Measurements from ENCODE around the gene SYT10.
"Not testable (repeated sequence)": the region's sequence is repeated elsewhere in the genome, so short reads cannot be mapped to it uniquely, and the experiment has no call there.

The SYT10 gene, protein sequence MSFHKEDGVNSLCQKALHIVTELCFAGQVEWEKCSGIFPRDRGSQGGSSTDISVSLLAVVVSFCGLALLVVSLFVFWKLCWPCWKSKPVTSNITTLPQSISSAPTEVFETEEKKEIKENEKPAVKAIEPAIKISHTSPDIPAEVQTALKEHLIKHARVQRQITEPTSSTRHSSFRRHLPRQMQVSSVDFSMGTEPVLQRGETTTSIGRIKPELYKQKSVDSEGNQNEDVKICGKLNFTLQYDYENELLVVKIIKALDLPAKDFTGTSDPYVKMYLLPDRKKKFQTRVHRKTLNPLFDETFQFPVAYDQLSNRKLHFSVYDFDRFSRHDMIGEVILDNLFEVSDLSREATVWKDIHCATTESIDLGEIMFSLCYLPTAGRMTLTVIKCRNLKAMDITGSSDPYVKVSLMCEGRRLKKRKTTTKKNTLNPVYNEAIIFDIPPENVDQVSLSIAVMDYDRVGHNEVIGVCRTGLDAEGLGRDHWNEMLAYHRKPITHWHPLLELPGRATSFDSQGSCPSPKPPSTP

DNA sequence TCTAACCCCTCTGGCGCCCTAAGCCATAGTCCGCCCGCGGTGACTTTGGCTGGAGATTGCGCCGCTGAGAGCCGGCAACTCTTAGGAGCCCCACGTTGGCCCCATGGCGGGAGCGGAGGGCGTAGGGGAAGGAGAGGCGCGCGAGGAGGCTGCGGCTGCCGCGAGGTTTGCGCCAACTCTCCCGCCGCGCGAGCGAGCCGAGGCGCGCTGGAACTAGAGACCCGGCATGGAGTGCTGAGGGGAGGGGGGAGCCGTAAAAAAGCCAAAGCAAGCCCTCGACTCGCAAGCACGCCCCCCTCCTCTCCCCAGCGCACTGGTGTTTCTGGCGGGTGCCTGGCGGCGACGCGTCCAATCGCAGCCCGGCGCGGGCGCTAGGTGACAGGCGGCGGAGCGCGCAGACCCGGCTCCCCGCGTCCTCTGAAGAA is at the start of gene SYT10:
SYT10 (minus strand) TSS at position 233 of the 425 bp plus-strand sequence. CDS start 297 bp downstream, outside the sequence.
- DNase-seq = peak; percentile 38

DNA sequence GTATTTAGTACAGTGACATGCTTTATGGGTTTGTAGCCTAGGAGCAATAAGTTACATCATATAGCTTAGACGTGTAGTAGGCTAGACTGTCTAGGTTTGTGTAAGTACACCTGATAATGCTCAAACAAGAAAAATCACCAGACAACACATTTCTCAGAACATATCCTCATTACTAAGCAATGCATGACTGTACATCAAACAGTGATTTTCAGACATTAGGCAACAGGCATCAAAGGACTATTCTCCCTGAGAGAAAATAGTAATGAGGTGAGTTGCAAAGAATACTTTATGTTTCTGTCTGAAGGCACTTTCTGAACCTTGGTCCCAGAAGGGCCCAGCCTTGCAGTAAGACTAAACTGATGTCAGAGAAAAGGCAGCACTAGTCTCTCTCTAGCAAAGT is 48.4 kb upstream of the SYT10 start:
- DNase-seq = no peak

DNA sequence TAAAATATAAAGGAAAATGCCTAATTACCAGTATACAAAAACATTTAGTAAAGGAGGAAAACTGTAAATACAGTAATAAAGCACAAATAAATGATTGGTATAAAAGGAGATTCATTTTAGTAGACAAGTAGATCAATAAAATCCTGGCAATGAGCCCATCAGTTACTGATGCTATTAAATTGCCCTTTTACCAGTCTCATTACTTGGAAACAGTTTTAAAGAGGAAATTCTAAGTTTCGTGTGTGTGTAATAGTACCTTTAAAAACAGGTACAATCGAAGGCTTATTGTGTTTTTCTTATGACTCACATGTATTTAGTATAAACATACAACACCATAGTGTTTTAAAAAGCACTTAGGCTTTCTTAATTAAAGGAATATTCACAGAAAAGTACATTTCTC is 46.4 kb upstream of the SYT10 start:
- no peak for DNase-seq

DNA sequence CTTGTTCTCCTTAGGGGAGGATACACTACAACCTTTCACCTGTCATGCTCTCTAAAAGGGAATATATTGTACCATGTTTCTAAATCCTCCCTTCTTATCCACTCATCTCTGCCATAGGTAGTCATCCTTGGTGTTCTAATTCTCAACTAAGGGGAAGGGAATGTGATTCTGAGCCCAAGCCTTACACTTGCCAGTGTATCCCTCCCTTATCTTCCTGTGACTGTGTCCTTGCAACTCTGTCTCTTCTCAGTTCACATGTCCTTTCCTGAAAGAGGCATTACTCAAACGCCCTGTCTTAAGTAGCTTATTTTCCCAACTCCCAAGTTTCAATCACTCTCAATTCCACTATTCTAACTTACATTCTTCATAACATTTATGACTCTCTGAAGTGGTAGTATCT is 44.5 kb upstream of the SYT10 start:
- no peak for DNase-seq

DNA sequence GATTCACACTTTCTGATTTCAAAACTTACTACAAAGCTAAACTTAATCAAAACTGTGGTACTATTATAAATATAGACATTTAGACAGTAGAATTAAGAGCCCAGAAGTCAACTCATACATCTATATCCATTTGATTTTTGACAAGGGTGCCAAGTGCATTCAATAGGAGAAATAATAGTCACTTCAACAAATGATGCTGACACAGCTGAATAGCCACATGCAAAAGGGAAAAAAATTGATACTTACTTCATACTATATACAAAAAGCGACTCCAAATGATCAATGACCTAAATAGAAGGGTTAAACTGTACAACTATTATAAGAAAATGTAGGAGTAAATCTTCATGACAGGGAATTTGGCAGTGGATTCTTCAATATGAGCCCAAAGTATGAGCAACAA is 40.7 kb upstream of the SYT10 start:
- no peak for DNase-seq

DNA sequence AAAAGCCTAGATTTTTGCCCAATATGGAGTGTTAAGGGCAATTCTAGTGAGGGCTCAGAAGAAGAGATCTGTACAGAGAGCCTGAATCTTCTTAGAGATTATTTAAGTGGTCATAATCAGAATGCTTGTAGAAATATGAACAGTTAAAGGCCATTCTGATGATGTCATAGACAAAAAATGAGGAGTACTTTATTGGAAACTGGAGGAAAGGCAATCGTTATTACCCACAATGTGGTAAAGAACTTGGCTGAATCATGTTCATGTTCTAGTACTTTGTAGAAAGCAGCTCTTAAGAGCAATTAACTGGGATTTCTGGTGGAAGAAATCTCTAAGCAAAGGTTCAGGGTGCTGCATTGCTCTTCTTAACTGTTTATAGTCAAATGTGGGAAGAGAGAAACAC is 36.4 kb upstream of the SYT10 start:
- DNase-seq = no peak

DNA sequence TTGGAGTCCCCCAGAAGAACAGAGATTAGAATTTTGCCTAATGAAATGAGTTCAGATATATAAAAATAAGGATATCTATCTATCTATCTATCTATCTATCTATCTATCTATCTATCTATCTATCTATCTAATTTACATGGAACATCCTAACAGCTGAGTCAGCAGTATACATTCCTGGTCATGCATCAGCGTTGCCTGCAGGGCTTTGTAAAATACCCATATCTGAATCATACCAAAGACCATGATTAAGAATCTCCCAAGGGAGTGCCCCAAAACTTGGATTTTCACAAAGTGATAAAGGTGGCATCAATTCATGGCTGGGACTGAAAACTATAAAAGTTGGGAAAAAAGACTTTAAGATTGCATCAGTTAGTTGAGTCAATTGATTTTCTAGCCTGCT is 32.7 kb upstream of the SYT10 start:
- DNase-seq = no peak

DNA sequence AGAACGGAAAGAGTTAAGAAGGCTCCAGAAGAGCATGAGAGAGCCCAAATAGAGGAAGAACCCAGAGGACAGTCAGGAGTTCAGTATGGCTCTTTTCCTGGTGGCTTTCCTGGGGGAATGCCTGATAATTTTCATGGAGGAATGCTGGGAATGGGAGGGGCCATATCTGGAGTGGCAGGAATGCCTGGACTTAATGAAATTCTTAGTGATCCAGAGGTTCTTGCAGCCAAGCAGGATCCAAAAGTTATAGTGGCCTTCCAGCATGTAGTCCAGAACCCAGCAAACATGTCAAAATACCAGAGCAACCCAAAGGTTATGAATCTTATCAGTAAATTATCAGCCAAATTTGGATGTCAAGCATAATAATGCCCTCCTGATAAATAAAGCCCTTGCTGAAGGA is 15.5 kb upstream of the SYT10 start:
- no peak for DNase-seq

DNA sequence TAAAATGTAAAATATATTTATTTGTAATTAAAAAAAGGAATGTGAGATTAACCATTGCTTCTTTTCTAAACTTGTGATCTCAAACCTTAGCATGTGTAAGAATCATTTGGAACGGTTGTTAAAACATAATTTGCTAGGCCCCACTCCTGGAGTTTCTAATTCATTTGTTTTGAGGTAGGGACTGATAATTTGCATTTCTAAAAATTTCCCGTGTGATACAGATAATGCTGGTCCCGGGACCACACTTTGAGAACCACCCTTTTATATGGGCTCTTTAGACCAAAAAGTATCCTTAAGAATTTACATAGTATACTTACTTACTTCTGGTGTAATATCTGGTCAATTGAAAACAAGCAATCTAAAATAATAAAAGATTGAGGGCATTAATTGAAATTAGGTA is 10.9 kb upstream of the SYT10 start:
- DNase-seq = no peak

DNA sequence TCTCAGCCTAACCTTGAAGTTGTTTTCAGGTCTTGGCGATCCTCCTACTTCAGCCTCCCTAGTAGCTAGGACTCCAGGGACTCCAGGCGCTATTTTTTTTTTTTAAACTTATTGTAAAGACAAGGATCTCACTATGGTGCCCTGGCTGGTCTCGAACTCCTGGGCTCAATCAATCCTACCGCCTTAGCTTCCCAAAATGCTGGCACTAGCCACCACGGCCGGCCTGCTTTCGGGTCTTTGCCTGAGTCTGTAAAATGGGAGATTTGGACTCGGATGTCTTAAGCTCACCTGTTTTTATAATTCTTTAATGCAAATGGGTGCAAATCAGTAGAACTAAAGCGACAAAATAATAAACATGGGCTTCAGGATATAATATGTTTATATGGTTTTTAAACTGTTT is 858 bp upstream of the SYT10 start:
- DNase-seq = no peak

DNA sequence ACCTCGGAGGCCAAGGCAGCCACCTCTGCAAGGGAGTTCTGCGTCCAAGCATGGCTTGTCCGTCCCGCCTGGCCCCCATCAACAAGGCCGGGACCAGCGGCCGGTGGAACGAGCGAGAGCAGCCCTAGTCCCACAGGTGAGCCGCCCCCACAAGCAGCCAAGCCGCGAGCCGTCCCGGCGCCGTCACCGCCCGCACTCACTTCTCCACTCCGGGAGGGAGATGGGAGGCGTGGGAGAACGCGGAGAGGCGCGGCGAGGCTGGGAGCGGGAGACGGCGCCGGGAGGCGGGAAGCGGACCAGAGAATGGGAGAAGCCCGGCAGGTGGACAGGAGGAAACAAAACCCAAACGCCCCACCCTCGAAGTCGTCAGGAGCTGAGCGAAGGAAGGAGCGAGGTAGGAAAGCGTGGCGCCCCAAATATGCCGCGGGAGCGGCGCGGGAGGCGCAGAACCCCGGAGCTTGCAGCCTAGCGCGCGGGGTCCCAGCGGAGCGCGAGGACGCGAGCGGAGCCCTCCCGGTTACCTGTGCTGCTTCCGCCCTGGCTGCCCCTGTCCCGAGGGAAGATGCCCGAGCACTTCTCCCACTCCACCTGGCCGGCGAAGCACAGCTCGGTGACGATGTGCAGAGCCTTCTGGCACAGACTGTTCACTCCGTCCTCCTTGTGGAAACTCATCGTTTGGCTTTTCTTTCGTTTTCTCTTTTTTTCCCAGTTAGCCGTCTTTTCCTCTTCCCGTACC is 600 bp downstream of the SYT10 start:
- no peak for DNase-seq

DNA sequence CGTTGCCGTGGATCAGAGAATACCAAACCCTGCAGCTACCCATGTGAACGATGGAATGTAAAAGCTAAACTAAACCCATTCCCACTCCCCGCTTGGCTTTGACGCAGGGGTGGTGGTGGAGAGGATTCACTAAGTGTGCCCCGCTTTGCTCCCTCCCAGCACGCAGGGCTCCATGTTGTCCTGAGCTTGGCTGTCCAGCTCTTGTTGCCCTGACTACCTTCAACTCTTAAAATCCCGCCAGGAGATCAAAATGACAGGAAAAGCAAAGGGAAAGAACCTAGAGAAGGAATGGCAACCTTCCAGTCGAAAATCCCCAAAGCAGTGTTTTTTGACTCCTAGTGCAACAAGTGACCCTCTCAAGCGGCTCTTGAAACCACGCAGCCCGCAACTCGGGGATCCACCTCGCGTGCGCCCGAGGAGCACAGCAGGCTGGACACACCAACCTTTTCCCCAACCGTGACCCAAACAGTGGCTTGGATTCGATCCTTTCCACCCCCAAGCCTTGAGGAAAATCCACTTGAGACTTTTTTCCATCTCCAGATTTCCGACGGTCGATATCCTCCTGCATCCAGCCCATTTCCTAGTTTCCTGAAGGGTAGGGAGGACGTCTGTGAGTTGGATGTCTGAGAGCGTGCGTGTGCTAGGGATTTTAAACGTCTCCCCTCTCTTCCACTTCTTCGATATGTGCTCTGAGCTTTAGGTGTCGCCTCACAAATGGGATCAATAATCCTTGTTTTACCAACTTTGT is 1.4 kb downstream of the SYT10 start:
- DNase-seq = no peak

DNA sequence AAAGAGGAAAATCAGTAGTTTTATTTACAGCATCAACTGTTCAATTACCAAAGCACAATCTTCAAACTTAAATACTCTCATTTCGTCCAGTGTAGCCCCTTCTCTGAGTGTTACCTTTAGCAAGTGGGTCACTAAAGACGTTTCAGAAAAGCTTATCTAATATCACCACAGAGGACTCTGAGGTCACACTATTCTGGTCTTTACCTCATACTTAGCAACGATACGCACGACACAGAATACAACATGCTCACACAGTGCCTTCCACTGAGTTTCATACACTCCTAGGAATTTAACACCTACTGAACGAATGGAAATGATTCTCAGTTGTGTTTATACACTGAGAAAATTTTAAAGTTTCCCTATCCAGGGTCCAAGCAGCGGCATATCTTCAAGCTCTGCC is 2.0 kb downstream of the SYT10 start:
- no peak for DNase-seq

DNA sequence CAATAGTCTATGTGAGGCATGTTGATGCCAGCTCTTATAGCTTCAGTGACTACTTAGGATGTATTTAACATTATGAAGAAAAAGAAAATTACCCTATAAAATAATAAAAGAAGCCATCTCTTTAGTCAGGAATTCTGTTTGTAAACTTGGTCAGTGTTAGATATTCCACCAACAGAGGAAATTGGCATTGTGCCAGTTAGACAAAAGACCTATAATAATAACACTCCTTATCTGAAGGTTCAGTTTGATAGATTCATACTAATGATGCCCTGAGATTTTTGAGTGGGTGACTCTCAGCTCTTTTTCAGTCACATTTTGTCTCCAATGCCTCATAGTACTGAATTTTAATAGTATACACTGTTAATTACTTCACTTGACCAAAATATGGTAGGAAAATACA is 6.6 kb downstream of the SYT10 start:
- DNase-seq = no peak

DNA sequence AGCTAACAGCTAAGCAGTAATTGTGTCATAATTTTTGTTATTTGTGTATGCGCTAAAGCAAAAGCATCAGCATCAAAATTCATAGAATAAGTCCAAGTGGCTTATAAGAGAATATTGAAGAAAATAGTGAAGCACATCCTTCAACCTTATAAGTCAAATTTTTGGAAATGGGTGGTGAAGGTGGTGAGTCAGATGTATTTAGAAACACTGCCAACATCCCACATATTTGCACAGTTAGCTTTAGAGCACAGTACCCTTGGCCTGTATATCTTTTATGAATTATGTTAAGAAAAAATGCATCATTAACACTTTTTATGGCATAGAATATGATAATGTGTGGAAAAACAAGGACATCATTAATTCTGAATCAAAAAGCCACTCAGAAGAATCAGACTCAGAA is 8.0 kb downstream of the SYT10 start:
- DNase-seq = no peak

DNA sequence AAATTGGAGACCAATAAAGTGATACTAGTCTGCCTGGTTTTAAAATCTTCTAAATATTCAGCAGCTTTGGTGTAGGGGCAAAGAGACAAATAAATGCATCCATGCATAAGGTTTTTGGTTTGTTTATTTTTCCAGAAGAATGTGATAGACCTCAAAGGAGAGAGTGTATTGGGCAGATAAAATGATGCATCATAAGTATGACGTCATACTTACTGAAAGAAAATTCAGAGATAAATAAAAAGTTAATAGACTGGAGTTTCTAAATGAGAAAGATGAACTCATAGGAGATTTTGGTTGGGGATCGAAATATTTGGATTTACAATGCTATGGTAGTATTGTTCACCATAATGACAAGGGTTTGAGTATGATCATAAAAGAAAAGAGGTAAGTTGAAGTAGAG is 10.2 kb downstream of the SYT10 start:
- DNase-seq = no peak

DNA sequence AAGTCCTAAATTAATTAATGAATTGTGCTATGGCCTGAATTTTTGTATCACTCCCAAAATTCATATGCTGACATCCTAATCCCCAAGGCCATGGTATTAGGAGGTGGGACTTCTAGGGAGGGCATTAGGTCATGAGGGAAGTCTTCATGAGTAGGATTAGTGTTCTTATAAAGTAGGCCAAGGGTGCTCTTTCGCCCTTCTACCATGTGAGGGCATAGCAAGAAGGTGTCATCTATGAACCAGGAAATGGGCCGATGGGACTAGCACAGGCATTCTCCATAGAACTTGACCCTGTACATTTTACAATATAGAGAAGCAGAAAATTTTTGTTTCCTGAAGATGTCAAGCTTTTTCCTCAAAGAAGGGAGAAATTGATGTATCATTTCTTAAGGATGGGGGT is 12.5 kb downstream of the SYT10 start:
- DNase-seq = peak; percentile 47

DNA sequence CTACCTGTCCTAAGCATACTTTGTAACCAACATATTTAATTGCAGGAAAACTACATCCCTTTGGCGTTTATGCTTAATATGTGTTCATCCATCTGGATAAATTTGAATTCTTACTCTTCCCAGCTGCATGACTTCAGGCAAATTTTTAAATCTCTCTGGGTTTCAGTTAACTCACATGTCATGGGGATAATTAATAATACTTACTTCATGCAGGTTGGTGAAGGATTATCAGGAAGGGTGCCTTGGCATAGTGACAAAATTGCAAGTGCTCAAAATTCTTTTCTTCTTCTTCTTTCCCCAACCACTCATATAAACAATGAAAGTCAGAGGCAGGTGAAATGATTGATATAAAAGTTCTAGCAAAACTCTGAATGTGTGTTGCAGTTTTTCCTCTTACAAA is 15.9 kb downstream of the SYT10 start:
- no peak for DNase-seq

DNA sequence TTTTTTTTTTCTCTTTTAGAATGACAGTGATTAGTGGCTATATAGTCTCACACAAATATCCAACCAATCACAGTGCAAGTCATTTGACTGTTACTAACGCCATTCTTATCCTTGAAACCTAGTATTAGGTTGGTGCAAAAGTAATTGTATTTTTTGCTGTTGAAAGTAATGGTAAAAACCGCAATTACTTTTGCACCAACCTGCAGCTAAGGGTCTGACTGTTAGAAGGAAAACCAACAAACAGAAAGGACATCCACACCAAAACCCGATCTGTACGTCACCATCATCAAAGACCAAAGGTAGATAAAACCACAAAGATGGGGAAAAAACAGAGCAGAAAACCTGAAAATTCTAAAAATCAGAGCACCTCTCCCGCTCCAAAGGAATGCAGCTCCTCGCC is 27.2 kb downstream of the SYT10 start:
- not testable (repeated sequence) for DNase-seq

DNA sequence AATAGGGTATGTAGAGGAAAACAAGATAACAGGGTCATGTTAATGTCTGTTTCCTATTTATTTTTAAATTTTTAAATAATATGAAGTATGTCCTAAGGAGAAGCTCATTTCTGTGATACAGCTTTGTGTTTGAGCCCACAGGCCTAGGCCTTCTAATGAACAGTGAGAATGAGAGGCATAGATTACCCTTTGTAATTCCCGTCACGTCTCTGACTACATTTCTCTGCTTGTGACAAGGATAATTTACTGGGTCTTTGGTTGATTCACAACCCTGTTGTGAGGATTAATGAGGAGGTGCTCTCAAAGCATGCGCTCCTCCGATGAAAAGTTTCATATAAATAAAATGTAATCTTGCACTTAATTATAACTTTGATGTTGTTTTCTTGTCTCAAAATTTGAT is 56.1 kb downstream of the SYT10 start:
- no peak for DNase-seq

DNA sequence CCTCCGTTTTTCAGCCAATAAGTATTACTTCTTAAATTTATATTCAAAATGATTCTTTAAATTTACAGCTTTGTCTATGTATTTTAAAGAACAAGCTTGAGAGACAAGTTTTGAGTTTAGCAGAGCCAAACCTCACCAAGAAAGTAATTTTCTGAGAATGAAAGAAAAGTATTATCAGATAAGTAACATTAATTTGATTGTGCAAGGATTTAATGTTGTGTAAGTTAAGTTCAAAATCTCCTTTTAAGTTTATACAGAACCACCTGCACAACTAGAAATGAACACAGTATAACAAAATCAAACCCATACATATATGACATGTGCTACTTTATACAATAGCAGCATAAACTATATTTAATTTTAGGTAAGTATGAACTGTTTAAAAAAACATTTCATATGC is 63.5 kb downstream of the SYT10 start:
- DNase-seq = no peak

DNA sequence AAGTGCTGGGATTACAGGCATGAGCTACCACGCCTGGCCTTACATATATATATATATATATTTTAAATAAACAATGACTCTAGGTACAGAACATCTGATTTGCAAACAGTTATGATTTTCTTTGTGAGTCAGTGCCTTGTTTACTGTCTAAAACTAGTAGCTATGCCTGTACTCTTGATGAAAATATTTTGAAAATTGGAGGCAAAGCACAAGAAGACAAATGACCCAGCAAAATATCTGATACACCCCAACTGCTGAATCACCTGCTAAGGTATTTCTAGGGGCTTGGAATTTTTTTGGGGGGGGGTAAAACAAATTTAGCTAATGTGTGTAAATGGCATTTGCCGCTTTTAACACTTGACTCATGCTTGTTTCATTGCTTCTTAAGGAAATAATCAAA is 69.3 kb downstream of the SYT10 start:
- DNase-seq = no peak

DNA sequence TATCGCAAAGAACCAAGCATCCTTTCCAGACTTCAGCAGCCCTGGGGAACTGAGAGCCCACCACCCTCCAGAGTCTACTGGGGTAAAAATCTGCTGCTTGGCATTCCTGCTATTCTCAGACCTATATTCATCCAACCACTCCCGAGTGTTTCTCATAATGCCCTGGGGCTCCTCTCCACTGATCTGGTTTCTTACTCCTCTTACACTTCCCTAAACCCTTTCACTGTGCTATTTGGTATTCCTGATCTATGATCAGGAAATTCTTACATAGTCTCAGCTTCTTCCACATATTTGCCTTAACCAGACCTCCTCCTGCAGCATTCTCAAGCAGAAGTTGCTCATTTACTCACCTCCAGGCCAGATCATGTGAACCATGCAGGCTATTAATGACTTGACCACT is 82.4 kb downstream of the SYT10 start:
- DNase-seq = no peak

DNA sequence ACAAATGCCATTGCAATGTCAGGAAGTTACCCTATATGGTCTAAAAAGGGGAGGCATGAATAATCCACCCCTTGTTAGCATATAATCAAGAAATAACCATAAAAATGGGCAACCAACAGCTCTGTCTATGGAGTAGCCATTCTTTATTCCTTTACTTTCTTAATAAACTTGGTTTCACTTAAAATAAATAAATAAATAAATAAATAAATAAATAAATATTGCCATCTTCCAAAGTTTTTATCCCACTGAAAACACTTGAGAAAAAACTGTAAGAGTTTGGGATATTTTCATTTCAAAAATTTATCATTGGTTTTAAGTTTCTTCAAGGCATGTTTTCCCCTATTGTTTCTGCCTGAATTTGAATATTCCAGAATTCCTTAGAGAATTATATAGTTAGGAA is 89.8 kb downstream of the SYT10 start:
- no peak for DNase-seq

All from NCI-H82 (cell line).